ENCODE data around the gene B3GAT1.

Gene B3GAT1

GRCh38 chr11:134331354-134332188, 80.5 kb downstream of the B3GAT1 start, which contains the start of gene GLB1L2:
TSS of gene GLB1L2 (plus strand) at chr11:134331988. CDS start at chr11:134332062, 74 bp downstream.
- peak; percentile 55 for DNase-seq (ENCODE audit: low read depth, low spot score)

GRCh38 chr11:134330611-134331353, 81.3 kb downstream of the B3GAT1 start:
- no peak for DNase-seq (ENCODE audit: low read depth, low spot score)
- H3K4me3 ChIP-seq (ENCODE audit: low read length), result no peak overlapping the region; the same call in 1 of the 2 replicates

More at GRCh38 chr11:134331354-134332188, 80.5 kb downstream of the B3GAT1 start, which contains the start of gene GLB1L2:
- H3K4me3 ChIP-seq (ENCODE audit: low read length), result peak within 1 kb of the TSS; percentile 57
